ENCODE measurements around the gene TAF15. TPM values are rescaled to one million over a fixed set of nuclear protein-coding genes. Genes with fewer than 3 reads are reported as not detected.

The TAF15 gene
- total and polyA plus RNA-seq, 4 experiments from 2014 or later, result 11.2 to 242 (median 131) TPM

GRCh38 chr17:35765756-35766488 is 43.4 kb upstream of the TAF15 start:
- Mint-ChIP-seq H3K27ac (no peak overlapping the region), H3K4me3 (peak overlapping the region in 2 of 8 donors; percentile 20 to 29), H3K27me3 (no peaks in the 10 kb centered on the region), H3K9me3 (no peaks in the 10 kb centered on the region), H3K36me3 (no peaks in the 10 kb centered on the region), H3K4me1 (peaks cover 1 to 13% (median 6%) of the 10 kb centered on the region in 4 donors)
- no peak overlapping the region for H3K4me3 ChIP-seq (ENCODE audit: low read length in 2 of 2)
- DNase-seq, result no peak
- H3K4me1 ChIP-seq (ENCODE audit: insufficient read depth, low read length), result peaks cover 6% of the 10 kb centered on the region
- no peaks in the 10 kb centered on the region for H3K36me3 ChIP-seq (ENCODE audit: insufficient read depth, low read length)
- no peak overlapping the region for H3K27ac ChIP-seq (ENCODE audit: low read depth, low read length)
- CTCF ChIA-PET (ENCODE audit: partially characterized antibody), result interaction anchor here (2.2 to 13.8 kb wide), 4 partner anchors 10 to 42 kb away, joined by 10 to 350 read pairs (median 38); partner anchors contain the start of genes MMP28 and TAF15
- intact Hi-C loops (cut with micrococcal nuclease), result no loop called here
- H3K27me3 ChIP-seq (ENCODE audit: insufficient read depth, low read length), result no peaks in the 10 kb centered on the region
- POLR2A ChIA-PET (ENCODE audit: partially characterized antibody), result interaction anchor here (1.0 to 4.4 kb wide), 2 partner anchors 43 kb away, joined by 5 to 115 read pairs; partner anchors contain the start of gene TAF15
- H3K9me3 ChIP-seq (ENCODE audit: control insufficient read depth in 1 of 2, low read length in 2 of 2), result no peaks in the 10 kb centered on the region

GRCh38 chr17:35766489-35766877 is 42.8 kb upstream of the TAF15 start:
- H3K36me3 ChIP-seq (ENCODE audit: insufficient read depth, low read length), result no peaks in the 10 kb centered on the region
- H3K9me3 ChIP-seq (ENCODE audit: control insufficient read depth in 1 of 2, low read length in 2 of 2), result no peaks in the 10 kb centered on the region
- DNase-seq, result no peak
- ChIA-PET POLR2A (ENCODE audit: partially characterized antibody) (interaction anchor here (1.0 kb wide), 1 partner anchor 42 kb away, joined by 5 read pairs; no protein-coding TSS in a partner anchor), CTCF (ENCODE audit: partially characterized antibody) (interaction anchor here (1.0 to 13.8 kb wide), 5 partner anchors 9 to 381 kb away, joined by 4 to 350 read pairs (median 6); partner anchors contain the start of gene TAF15)
- H3K4me3 Mint-ChIP-seq, result no peak overlapping the region
- no peaks in the 10 kb centered on the region for H3K9me3 Mint-ChIP-seq
- H3K4me1 Mint-ChIP-seq, result peaks cover 1 to 13% (median 6%) of the 10 kb centered on the region in 4 donors
- H3K27me3 Mint-ChIP-seq, result no peaks in the 10 kb centered on the region
- H3K27ac ChIP-seq (ENCODE audit: low read depth, low read length), result no peak overlapping the region
- H3K4me3 ChIP-seq (ENCODE audit: low read length in 2 of 2), result no peak overlapping the region
- no peak overlapping the region for H3K27ac Mint-ChIP-seq
- H3K4me1 ChIP-seq (ENCODE audit: insufficient read depth, low read length), result peaks cover 6% of the 10 kb centered on the region
- intact Hi-C loops (cut with micrococcal nuclease), result no loop called here
- H3K27me3 ChIP-seq (ENCODE audit: insufficient read depth, low read length), result no peaks in the 10 kb centered on the region
- no peaks in the 10 kb centered on the region for H3K36me3 Mint-ChIP-seq

- no peaks in the 10 kb centered on the region for H3K9me3 ChIP-seq (ENCODE audit: control insufficient read depth in 1 of 2, low read length in 2 of 2)
- no peaks in the 10 kb centered on the region for H3K36me3 ChIP-seq (ENCODE audit: insufficient read depth, low read length)
- peak in 4 of 5 donors; percentile 17 to 28 (median 22) for DNase-seq
- H3K4me3 ChIP-seq (ENCODE audit: low read length in 2 of 2), result no peak overlapping the region
- H3K27me3 ChIP-seq (ENCODE audit: insufficient read depth, low read length), result no peaks in the 10 kb centered on the region
- peak overlapping the region in 1 of 7 donors; percentile 22 for H3K27ac Mint-ChIP-seq
- H3K27ac ChIP-seq (ENCODE audit: low read depth, low read length), result no peak overlapping the region
- POLR2A ChIA-PET (ENCODE audit: partially characterized antibody), result interaction anchor here (0.9 to 1.0 kb wide), 2 partner anchors 41 to 63 kb away, joined by 3 to 5 read pairs; no protein-coding TSS in a partner anchor
- intact Hi-C loops (cut with micrococcal nuclease), result no loop called here
- no peaks in the 10 kb centered on the region for H3K9me3 Mint-ChIP-seq
- H3K27me3 Mint-ChIP-seq, result peaks cover 0 to under 1% of the 10 kb centered on the region in 2 donors
- CTCF ChIA-PET (ENCODE audit: partially characterized antibody), result interaction anchor here (0.8 to 13.8 kb wide), 9 partner anchors 10 to 382 kb away, joined by 3 to 350 read pairs (median 4); partner anchors contain the start of gene TAF15
- peaks cover 1 to 13% (median 6%) of the 10 kb centered on the region in 4 donors for H3K4me1 Mint-ChIP-seq
- no peaks in the 10 kb centered on the region for H3K36me3 Mint-ChIP-seq
- H3K4me3 Mint-ChIP-seq, result no peak overlapping the region
- H3K4me1 ChIP-seq (ENCODE audit: insufficient read depth, low read length), result peaks cover 6% of the 10 kb centered on the region
These were observed 42.3 kb upstream of the TAF15 start for GRCh38 chr17:35766903-35767510.

GRCh38 chr17:35768797-35769196 is 40.5 kb upstream of the TAF15 start:
- Histone ChIP-seq H3K27me3 (ENCODE audit: insufficient read depth, low read length) (no peaks in the 10 kb centered on the region), H3K36me3 (ENCODE audit: insufficient read depth, low read length) (no peaks in the 10 kb centered on the region), H3K27ac (ENCODE audit: low read depth, low read length) (no peak overlapping the region), H3K4me3 (ENCODE audit: low read length in 2 of 2) (no peak overlapping the region), H3K9me3 (ENCODE audit: control insufficient read depth in 1 of 2, low read length in 2 of 2) (no peaks in the 10 kb centered on the region), H3K4me1 (ENCODE audit: insufficient read depth, low read length) (peaks cover 6% of the 10 kb centered on the region)
- Mint-ChIP-seq H3K9me3 (no peaks in the 10 kb centered on the region), H3K4me3 (no peak overlapping the region), H3K27ac (no peak overlapping the region), H3K36me3 (no peaks in the 10 kb centered on the region), H3K4me1 (peaks cover 1 to 13% (median 6%) of the 10 kb centered on the region in 4 donors), H3K27me3 (peaks cover 0 to 7% of the 10 kb centered on the region in 2 donors)
- POLR2A ChIA-PET (ENCODE audit: partially characterized antibody), result no interaction called here
- intact Hi-C loops (cut with micrococcal nuclease), result no loop called here
- CTCF ChIA-PET (ENCODE audit: partially characterized antibody), result interaction anchor here (1.0 to 13.8 kb wide), 5 partner anchors 21 to 39 kb away, joined by 3 to 350 read pairs (median 3); partner anchors contain the start of gene TAF15
- DNase-seq, result no peak

- DNase-seq, result no peak
- Histone ChIP-seq H3K4me1 (ENCODE audit: insufficient read depth, low read length) (peaks cover 1% of the 10 kb centered on the region), H3K4me3 (ENCODE audit: low read length in 2 of 2) (no peak overlapping the region), H3K36me3 (ENCODE audit: insufficient read depth, low read length) (no peaks in the 10 kb centered on the region), H3K27me3 (ENCODE audit: insufficient read depth, low read length) (no peaks in the 10 kb centered on the region), H3K9me3 (ENCODE audit: control insufficient read depth in 1 of 2, low read length in 2 of 2) (no peaks in the 10 kb centered on the region), H3K27ac (ENCODE audit: low read depth, low read length) (no peak overlapping the region)
- Mint-ChIP-seq H3K27ac (no peak overlapping the region), H3K4me1 (peaks cover under 1 to 7% (median 1%) of the 10 kb centered on the region in 4 donors), H3K4me3 (peak overlapping the region in 1 of 8 donors; percentile 16), H3K27me3 (peaks cover 0 to 12% of the 10 kb centered on the region in 2 donors), H3K9me3 (no peaks in the 10 kb centered on the region), H3K36me3 (no peaks in the 10 kb centered on the region)
- POLR2A ChIA-PET (ENCODE audit: partially characterized antibody), result no interaction called here
- intact Hi-C loops (cut with micrococcal nuclease), result no loop called here
- CTCF ChIA-PET (ENCODE audit: partially characterized antibody), result interaction anchor here (1.1 to 13.8 kb wide), 3 partner anchors 22 to 38 kb away, joined by 3 to 350 read pairs (median 3); partner anchors contain the start of gene TAF15
These were observed 39.3 kb upstream of the TAF15 start for GRCh38 chr17:35769895-35770486.

GRCh38 chr17:35773129-35773528 is 36.2 kb upstream of the TAF15 start:
- Histone ChIP-seq H3K27ac (ENCODE audit: low read depth, low read length) (no peak overlapping the region), H3K4me3 (ENCODE audit: low read length in 2 of 2) (no peak overlapping the region), H3K9me3 (ENCODE audit: control insufficient read depth in 1 of 2, low read length in 2 of 2) (no peaks in the 10 kb centered on the region), H3K4me1 (ENCODE audit: insufficient read depth, low read length) (no peaks in the 10 kb centered on the region), H3K27me3 (ENCODE audit: insufficient read depth, low read length) (no peaks in the 10 kb centered on the region), H3K36me3 (ENCODE audit: insufficient read depth, low read length) (no peaks in the 10 kb centered on the region)
- peaks cover 1 to 21% of the 10 kb centered on the region in 2 donors for H3K27me3 Mint-ChIP-seq
- no peak for DNase-seq
- POLR2A ChIA-PET (ENCODE audit: partially characterized antibody), result no interaction called here
- no peak overlapping the region for H3K4me3 Mint-ChIP-seq
- H3K27ac Mint-ChIP-seq, result no peak overlapping the region
- CTCF ChIA-PET (ENCODE audit: partially characterized antibody), result no interaction called here
- H3K4me1 Mint-ChIP-seq, result no peaks in the 10 kb centered on the region
- H3K9me3 Mint-ChIP-seq, result no peaks in the 10 kb centered on the region
- intact Hi-C loops (cut with micrococcal nuclease), result no loop called here
- H3K36me3 Mint-ChIP-seq, result no peaks in the 10 kb centered on the region

Measured in CD4-positive, alpha-beta memory T cell (primary cell).